Measurements from ENCODE around the gene CYP39A1. TPM values are rescaled to one million over a fixed set of nuclear protein-coding genes. Genes with fewer than 3 reads are reported as not detected.

CYP39A1 gene
- total RNA-seq, 2 donors from 2014 or later: 17.6 to 31.2 TPM

DNA sequence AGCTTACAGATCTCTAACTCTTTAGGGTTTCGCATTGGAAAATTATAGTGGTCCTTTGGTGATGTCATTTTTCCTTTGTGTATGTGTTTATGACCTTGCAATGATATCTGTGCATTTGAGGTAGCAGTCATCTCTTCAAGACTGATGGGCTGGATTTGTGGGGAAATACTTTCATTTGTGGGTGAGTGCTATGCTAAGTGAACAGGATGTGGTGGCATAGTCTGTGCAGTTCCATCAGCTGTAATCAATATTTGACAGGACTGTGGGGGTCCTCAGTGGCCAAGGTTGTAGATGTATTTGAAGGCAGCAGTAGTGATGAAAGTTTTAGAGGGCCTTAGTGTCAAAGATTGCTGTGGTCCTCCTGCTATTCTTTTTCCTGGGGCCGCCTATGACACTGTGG lies 79.5 kb downstream of the CYP39A1 start:
- no peaks in the 10 kb centered on the region for H3K27me3 ChIP-seq (replicated peaks; ENCODE audit: insufficient read depth)
- intact Hi-C loops (cut with DNase I): no loop called here
- no peak overlapping the region for H3K4me3 ChIP-seq
- H3K4me1 ChIP-seq (replicated peaks): no peaks in the 10 kb centered on the region
- 48% methylated on average over 2 of the region's 2 CpGs for WGBS
- TF ChIP-seq POLR2AphosphoS5 (IDR thresholded peaks at IDR 0.05): no peak
- TF ChIP-seq POLR2A (IDR thresholded peaks at IDR 0.05): no peak
- TF ChIP-seq, protein P1, sequence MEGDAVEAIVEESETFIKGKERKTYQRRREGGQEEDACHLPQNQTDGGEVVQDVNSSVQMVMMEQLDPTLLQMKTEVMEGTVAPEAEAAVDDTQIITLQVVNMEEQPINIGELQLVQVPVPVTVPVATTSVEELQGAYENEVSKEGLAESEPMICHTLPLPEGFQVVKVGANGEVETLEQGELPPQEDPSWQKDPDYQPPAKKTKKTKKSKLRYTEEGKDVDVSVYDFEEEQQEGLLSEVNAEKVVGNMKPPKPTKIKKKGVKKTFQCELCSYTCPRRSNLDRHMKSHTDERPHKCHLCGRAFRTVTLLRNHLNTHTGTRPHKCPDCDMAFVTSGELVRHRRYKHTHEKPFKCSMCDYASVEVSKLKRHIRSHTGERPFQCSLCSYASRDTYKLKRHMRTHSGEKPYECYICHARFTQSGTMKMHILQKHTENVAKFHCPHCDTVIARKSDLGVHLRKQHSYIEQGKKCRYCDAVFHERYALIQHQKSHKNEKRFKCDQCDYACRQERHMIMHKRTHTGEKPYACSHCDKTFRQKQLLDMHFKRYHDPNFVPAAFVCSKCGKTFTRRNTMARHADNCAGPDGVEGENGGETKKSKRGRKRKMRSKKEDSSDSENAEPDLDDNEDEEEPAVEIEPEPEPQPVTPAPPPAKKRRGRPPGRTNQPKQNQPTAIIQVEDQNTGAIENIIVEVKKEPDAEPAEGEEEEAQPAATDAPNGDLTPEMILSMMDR (IDR thresholded peaks at IDR 0.05): no peak
- H3K27ac ChIP-seq: no peak overlapping the region
- no peaks in the 10 kb centered on the region for H3K9me3 ChIP-seq
- no peak for DNase-seq (ENCODE audit: low spot score)
- no peaks in the 10 kb centered on the region for H3K36me3 ChIP-seq

- Histone ChIP-seq H3K4me3 (no peak overlapping the region), H3K36me3 (no peaks in the 10 kb centered on the region), H3K4me1 (replicated peaks) (no peaks in the 10 kb centered on the region), H3K27me3 (replicated peaks; ENCODE audit: insufficient read depth) (no peaks in the 10 kb centered on the region), H3K27ac (no peak overlapping the region), H3K9me3 (no peaks in the 10 kb centered on the region)
- DNase-seq (ENCODE audit: low spot score): no peak
- TF ChIP-seq, protein P1 (IDR thresholded peaks at IDR 0.05): no peak
- no peak for TF ChIP-seq POLR2A (IDR thresholded peaks at IDR 0.05)
- TF ChIP-seq POLR2AphosphoS5 (IDR thresholded peaks at IDR 0.05): no peak
- intact Hi-C loops (cut with DNase I): no loop called here
- WGBS: 87% methylated on average over 3 of the region's 3 CpGs
These were observed 87.1 kb downstream of the CYP39A1 start for GRCh38 chr6:46565531-46565930.

GRCh38 chr6:46563924-46564323 lies 88.7 kb downstream of the CYP39A1 start:
- 93% methylated on average over 1 of the region's 1 CpG for WGBS
- intact Hi-C loops (cut with DNase I): no loop called here
- no peak overlapping the region for H3K27ac ChIP-seq
- no peak for DNase-seq (ENCODE audit: low spot score)
- no peaks in the 10 kb centered on the region for H3K4me1 ChIP-seq (replicated peaks)
- H3K36me3 ChIP-seq: no peaks in the 10 kb centered on the region
- TF ChIP-seq POLR2AphosphoS5 (IDR thresholded peaks at IDR 0.05) (no peak), POLR2A (IDR thresholded peaks at IDR 0.05) (no peak)
- TF ChIP-seq, protein P1 (IDR thresholded peaks at IDR 0.05): no peak
- H3K27me3 ChIP-seq (replicated peaks; ENCODE audit: insufficient read depth): no peaks in the 10 kb centered on the region
- no peak overlapping the region for H3K4me3 ChIP-seq
- H3K9me3 ChIP-seq: no peaks in the 10 kb centered on the region

- H3K4me3 ChIP-seq: no peak overlapping the region
- TF ChIP-seq POLR2AphosphoS5 (IDR thresholded peaks at IDR 0.05) (no peak), POLR2A (IDR thresholded peaks at IDR 0.05) (no peak)
- TF ChIP-seq, protein P1 (IDR thresholded peaks at IDR 0.05): no peak
- no peaks in the 10 kb centered on the region for H3K36me3 ChIP-seq
- DNase-seq (ENCODE audit: low spot score): no peak
- intact Hi-C loops (cut with DNase I): no loop called here
- H3K27me3 ChIP-seq (replicated peaks; ENCODE audit: insufficient read depth): no peaks in the 10 kb centered on the region
- H3K4me1 ChIP-seq (replicated peaks): no peaks in the 10 kb centered on the region
- H3K27ac ChIP-seq: no peak overlapping the region
- 83% methylated on average over 4 of the region's 4 CpGs for WGBS
- H3K9me3 ChIP-seq: no peaks in the 10 kb centered on the region
These were observed 96.6 kb downstream of the CYP39A1 start for GRCh38 chr6:46556053-46556452.

DNA sequence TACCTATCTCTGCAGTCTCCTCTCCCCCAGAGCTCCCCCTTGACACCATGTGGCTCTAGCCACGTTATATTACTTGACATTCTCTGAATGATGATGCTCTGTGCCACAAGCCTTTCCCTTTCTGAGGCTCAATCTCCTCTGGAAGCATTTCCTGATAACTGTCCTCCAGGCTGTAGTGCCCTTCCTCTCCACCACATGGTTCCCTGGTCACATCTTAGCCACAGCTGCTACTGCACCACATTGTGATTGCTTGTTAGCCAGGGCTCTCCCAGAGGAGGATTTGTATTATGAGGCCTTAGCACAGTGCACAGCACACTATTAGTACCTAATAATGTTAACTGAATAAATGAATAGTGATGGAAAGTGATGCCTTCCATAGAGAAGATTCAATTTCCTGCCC lies 97.5 kb downstream of the CYP39A1 start:
- H3K27me3 ChIP-seq (replicated peaks; ENCODE audit: insufficient read depth): no peaks in the 10 kb centered on the region
- H3K4me1 ChIP-seq (replicated peaks): no peaks in the 10 kb centered on the region
- DNase-seq (ENCODE audit: low spot score): no peak
- H3K36me3 ChIP-seq: no peaks in the 10 kb centered on the region
- WGBS: 76% methylated on average over 1 of the region's 1 CpG
- H3K9me3 ChIP-seq: no peaks in the 10 kb centered on the region
- intact Hi-C loops (cut with DNase I): no loop called here
- no peak overlapping the region for H3K27ac ChIP-seq
- H3K4me3 ChIP-seq: no peak overlapping the region
- TF ChIP-seq, protein P1 (IDR thresholded peaks at IDR 0.05): no peak

Data from prostate gland (tissue), 2 donors.